Astrocyte of the hippocampus (primary cell): Measurements from ENCODE around the gene OR2AG1.
A peak's percentile ranks its signal among the peaks of the same experiment; 100 is the strongest.

Experiments
- DNase-seq: peaks from one replicate; pipeline ENCODE4 v3.0.0; 2011; ENCODE audit warnings: low read depth, low spot score

The OR2AG1 gene

GRCh38 chr11:6782720-6783119 is at the start of gene OR2AG1:
OR2AG1 (plus strand) TSS chr11:6783020; CDS start chr11:6785038, 2,018 bp downstream.
- DNase-seq, result no peak

GRCh38 chr11:6733326-6734275 is 49.2 kb upstream of the OR2AG1 start:
- no peak for DNase-seq

GRCh38 chr11:6734616-6735015 is 48.2 kb upstream of the OR2AG1 start:
- no peak for DNase-seq

- DNase-seq, result peak; percentile 3
Observed at GRCh38 chr11:6735306-6735705, 47.5 kb upstream of the OR2AG1 start.

GRCh38 chr11:6736495-6737121 is 46.2 kb upstream of the OR2AG1 start:
- DNase-seq, result peak; percentile 35

- DNase-seq, result peak; percentile 39
Observed at GRCh38 chr11:6737872-6738466, 44.9 kb upstream of the OR2AG1 start.

- DNase-seq, result no peak
Observed at GRCh38 chr11:6738590-6738989, 44.2 kb upstream of the OR2AG1 start.

- no peak for DNase-seq
Observed at GRCh38 chr11:6742260-6742659, 40.6 kb upstream of the OR2AG1 start.

GRCh38 chr11:6745018-6745417 is 37.8 kb upstream of the OR2AG1 start:
- no peak for DNase-seq

- no peak for DNase-seq
Observed at GRCh38 chr11:6745465-6746015, 37.3 kb upstream of the OR2AG1 start.

GRCh38 chr11:6746086-6746618 is 36.7 kb upstream of the OR2AG1 start:
- no peak for DNase-seq

- no peak for DNase-seq
Observed at GRCh38 chr11:6746626-6747025, 36.2 kb upstream of the OR2AG1 start.

- DNase-seq, result no peak
Observed at GRCh38 chr11:6747097-6747668, 35.6 kb upstream of the OR2AG1 start.

GRCh38 chr11:6755303-6755952 is 27.4 kb upstream of the OR2AG1 start:
- peak; percentile 60 for DNase-seq

GRCh38 chr11:6755953-6756347 is 26.9 kb upstream of the OR2AG1 start:
- DNase-seq, result no peak

GRCh38 chr11:6757373-6757967 is 25.4 kb upstream of the OR2AG1 start:
- DNase-seq, result peak; percentile 68

- no peak for DNase-seq
Observed at GRCh38 chr11:6771926-6772893, 10.6 kb upstream of the OR2AG1 start, which contains the start of gene OR2AG2. OR2AG2 (minus strand) TSS chr11:6771976; CDS start chr11:6768957, 3,019 bp downstream.

- no peak for DNase-seq
Observed at GRCh38 chr11:6778518-6778917, 4.3 kb upstream of the OR2AG1 start.

- no peak for DNase-seq
Observed at GRCh38 chr11:6780829-6781228, 2.0 kb upstream of the OR2AG1 start.
